ENCODE results near the gene ARL17B.
"Not testable (repeated sequence)": the region's sequence is repeated elsewhere in the genome, so short reads cannot be mapped to it uniquely, and the experiment has no call there.

ARL17B gene

DNA sequence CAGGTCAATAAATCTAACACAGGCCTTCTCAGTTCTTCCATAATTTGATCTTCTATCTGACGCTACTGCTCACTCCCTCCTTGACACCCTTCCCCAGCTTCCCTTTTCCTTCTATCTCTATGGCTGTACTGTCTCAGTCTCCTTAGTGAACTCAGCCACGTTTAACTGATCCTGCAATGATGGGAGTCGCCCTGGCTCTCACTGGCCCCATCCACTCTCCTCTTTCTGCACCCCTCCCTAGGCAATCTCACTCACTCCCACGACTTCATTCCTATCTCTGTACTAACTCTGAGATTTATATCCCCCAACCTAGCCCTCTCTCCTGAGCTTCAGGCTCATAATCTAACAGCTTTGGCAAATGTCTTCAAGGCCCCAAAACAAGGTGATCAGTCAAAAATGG lies 7.7 kb downstream of the ARL17B start:
- H3K4me3 ChIP-seq (replicated peaks; ENCODE audit: insufficient read depth, low read length); H3K27ac ChIP-seq (replicated peaks); DNase-seq (ENCODE audit: low read depth in 1 of 2, low spot score in 1 of 2); H3K27me3 ChIP-seq (ENCODE audit: insufficient read depth, poor library complexity, severe bottlenecking): not testable (repeated sequence)

DNA sequence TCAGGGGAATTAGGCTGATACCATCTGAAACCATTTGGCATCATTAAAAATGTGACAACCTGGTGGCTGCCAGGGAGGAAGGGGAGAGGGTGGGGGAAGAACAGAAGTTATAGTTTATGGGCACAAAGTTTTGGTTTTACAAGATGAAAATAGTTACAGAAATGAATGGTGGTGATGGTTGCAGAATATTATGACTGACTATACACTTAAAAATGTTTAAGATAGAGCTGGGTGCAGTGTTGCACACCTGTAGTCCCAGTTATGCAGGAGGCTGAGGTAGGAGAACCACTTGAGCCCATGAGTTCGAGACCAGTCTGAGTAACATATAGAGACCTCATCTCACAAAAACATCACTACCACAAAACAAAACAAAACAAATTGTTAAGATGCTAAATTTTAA lies 12.5 kb downstream of the ARL17B start:
- not testable (repeated sequence) for DNase-seq (ENCODE audit: low read depth in 1 of 2, low spot score in 1 of 2)

DNA sequence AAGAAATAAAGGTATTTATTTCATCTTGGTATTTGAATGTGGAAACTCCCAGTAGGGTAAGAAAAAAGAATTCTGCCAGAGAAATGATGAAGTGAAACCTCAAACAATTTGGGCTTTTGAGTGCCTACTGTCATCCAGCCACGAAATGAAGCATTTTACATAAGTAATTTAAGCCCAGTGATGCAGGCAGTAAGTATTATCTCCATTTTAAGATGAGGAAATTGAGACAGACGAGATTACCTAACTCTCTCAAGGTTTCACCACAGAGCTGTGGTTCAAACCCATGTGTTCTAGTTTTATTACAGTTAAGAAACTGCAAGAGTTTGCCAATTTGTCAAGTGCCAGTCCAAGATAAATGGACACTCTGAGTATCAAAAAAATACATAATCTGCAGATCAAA lies 13.2 kb downstream of the ARL17B start:
- not testable (repeated sequence) for H3K4me3 ChIP-seq (replicated peaks; ENCODE audit: insufficient read depth, low read length); H3K27me3 ChIP-seq (ENCODE audit: insufficient read depth, poor library complexity, severe bottlenecking); H3K27ac ChIP-seq (replicated peaks); DNase-seq (ENCODE audit: low read depth in 1 of 2, low spot score in 1 of 2)

More for the DNA sequence above, 12.5 kb downstream of the ARL17B start:
- H3K27ac ChIP-seq (replicated peaks); H3K4me3 ChIP-seq (replicated peaks; ENCODE audit: insufficient read depth, low read length); H3K27me3 ChIP-seq (ENCODE audit: insufficient read depth, poor library complexity, severe bottlenecking): not testable (repeated sequence)

DNA sequence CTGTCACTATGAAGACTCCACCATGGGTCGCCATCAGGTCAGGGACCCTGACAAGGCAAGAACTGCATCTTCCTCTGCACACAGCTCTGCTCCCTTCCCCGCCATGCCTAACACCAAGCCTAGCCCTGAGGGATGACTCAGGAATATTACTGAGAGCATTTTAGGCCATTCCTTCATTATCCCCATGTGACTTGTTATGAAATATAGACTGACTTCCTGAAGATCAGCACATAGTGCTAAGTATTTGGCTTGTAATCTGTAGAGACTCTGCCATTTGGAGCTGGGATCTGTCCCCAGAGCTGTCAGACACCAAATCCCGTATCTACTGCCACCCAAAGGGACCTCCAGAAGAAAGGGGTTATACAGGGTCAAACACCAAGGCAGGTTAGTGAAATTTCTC lies 19.4 kb downstream of the ARL17B start:
- not testable (repeated sequence) for H3K27ac ChIP-seq (replicated peaks); H3K27me3 ChIP-seq (ENCODE audit: insufficient read depth, poor library complexity, severe bottlenecking); H3K4me3 ChIP-seq (replicated peaks; ENCODE audit: insufficient read depth, low read length); DNase-seq (ENCODE audit: low read depth in 1 of 2, low spot score in 1 of 2)

DNA sequence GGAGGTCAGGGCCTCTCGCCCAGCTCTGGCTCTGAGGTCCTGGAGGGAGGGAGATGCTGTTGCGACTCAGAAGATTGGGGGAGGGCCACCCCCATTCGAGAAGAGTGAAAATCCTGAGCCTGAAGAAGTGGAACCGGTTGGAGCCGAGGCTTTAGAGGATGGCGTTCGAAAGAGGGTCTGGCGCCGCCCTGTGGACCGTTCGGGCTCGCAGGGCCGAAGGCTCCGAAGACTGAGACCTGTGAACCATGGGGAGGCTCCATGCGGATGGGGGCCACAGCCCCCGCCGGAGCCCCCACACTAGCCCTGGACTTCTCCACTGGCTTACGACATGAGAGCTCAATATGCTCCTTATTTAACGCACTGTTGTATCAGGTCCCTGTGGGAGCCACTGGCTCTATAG lies 20.3 kb downstream of the ARL17B start:
- H3K27ac ChIP-seq (replicated peaks); H3K4me3 ChIP-seq (replicated peaks; ENCODE audit: insufficient read depth, low read length); DNase-seq (ENCODE audit: low read depth in 1 of 2, low spot score in 1 of 2); H3K27me3 ChIP-seq (ENCODE audit: insufficient read depth, poor library complexity, severe bottlenecking): not testable (repeated sequence)

DNA sequence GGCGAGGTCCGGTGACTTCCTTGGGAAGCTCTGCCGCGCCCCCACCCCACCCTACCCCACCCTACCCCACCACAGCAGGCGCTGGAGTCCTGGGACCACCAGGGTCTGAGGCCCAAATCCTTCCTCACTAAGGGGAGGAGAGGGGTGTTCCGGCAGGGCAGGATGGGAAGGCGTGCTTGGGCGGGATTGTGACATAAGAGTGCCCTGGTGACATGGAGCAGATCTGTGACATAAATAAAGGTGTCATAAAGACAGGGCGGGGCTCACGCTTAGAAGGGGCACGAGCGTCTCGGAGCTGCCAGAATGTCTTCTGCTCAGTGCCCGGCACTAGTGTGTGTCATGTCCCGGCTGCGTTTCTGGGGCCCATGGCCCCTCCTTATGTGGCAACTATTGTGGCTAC lies 66.7 kb downstream of the ARL17B start, which contains the start of gene LRRC37A:
TSS of gene LRRC37A (plus strand) at position 301 of the 400 bp plus-strand sequence. CDS start at position 304, 3 bp downstream.
- not testable (repeated sequence) for H3K4me3 ChIP-seq (replicated peaks; ENCODE audit: insufficient read depth, low read length); DNase-seq (ENCODE audit: low read depth in 1 of 2, low spot score in 1 of 2); H3K27ac ChIP-seq (replicated peaks); H3K27me3 ChIP-seq (ENCODE audit: insufficient read depth, poor library complexity, severe bottlenecking)

DNA sequence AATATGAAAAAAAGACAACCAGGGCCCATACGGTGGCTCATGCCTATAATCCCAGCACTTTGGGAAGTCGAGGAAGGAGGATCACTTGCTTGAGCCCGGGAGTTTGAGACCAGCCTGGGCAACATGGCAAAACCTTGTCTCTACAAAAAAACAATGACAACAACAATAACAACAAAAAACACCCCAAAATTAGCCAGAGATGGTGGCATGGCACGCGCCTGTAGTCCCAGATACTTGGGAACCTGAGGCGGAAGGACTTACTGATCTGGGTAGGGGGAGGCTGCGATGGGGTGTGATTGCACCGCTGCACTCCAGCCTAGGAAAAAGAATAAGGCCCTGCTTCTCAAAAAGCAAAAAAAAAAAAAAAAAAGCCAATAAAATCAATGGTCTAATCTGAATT lies 69.9 kb downstream of the ARL17B start:
- peak overlapping the region; percentile 87 for H3K27ac ChIP-seq (replicated peaks)

DNA sequence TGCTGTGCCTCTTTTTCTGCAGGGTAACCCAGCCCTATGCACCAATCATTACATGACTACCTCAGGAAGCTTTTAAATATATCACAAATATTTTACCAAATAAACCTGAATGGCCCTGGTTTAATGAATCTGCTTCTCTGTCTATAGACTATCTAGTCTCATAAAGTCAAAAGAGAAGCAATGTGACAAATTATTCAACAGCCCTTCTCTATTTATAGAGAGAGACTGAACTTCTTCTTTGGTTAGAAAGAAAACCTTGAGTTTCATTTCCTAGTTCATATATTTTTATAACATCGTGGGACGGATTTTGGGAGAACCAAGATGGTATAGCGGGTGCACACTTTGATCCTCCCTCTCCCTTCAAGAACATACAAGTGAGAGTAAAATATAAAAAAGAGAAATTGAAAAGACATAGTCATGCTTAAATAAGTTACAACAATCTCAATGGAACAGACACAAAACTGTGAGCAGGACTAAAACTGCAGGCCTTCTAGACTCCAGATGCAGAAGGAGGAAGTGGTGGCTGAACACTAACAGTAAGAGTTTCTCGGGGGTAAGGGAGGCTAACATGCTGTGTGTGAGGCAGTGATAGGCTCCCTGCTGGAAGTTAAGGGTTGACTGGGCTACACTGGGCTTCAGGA lies 70.5 kb downstream of the ARL17B start:
- H3K4me3 ChIP-seq (replicated peaks; ENCODE audit: insufficient read depth, low read length); H3K27me3 ChIP-seq (ENCODE audit: insufficient read depth, poor library complexity, severe bottlenecking): not testable (repeated sequence)
- TF ChIP-seq, protein P1, sequence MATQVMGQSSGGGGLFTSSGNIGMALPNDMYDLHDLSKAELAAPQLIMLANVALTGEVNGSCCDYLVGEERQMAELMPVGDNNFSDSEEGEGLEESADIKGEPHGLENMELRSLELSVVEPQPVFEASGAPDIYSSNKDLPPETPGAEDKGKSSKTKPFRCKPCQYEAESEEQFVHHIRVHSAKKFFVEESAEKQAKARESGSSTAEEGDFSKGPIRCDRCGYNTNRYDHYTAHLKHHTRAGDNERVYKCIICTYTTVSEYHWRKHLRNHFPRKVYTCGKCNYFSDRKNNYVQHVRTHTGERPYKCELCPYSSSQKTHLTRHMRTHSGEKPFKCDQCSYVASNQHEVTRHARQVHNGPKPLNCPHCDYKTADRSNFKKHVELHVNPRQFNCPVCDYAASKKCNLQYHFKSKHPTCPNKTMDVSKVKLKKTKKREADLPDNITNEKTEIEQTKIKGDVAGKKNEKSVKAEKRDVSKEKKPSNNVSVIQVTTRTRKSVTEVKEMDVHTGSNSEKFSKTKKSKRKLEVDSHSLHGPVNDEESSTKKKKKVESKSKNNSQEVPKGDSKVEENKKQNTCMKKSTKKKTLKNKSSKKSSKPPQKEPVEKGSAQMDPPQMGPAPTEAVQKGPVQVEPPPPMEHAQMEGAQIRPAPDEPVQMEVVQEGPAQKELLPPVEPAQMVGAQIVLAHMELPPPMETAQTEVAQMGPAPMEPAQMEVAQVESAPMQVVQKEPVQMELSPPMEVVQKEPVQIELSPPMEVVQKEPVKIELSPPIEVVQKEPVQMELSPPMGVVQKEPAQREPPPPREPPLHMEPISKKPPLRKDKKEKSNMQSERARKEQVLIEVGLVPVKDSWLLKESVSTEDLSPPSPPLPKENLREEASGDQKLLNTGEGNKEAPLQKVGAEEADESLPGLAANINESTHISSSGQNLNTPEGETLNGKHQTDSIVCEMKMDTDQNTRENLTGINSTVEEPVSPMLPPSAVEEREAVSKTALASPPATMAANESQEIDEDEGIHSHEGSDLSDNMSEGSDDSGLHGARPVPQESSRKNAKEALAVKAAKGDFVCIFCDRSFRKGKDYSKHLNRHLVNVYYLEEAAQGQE (IDR thresholded peaks at IDR 0.05; ENCODE audit: insufficient replicate concordance, low read depth) = peak; percentile 37
- TF ChIP-seq POLR2AphosphoS5 (IDR thresholded peaks at IDR 0.05; ENCODE audit: low read depth) (peak; percentile 78), SPI1 (IDR thresholded peaks at IDR 0.05; ENCODE audit: borderline replicate concordance, low read depth) (peak; percentile 98)
- H3K27ac ChIP-seq (replicated peaks) = peak overlapping the region; percentile 87
- peak; percentile 85 to 95 for DNase-seq (ENCODE audit: low read depth in 1 of 2, low spot score in 1 of 2)

More for the DNA sequence above, 69.9 kb downstream of the ARL17B start:
- TF ChIP-seq, protein P1 (IDR thresholded peaks at IDR 0.05; ENCODE audit: insufficient replicate concordance, low read depth) = peak; percentile 3
- not testable (repeated sequence) for H3K27me3 ChIP-seq (ENCODE audit: insufficient read depth, poor library complexity, severe bottlenecking); H3K4me3 ChIP-seq (replicated peaks; ENCODE audit: insufficient read depth, low read length); DNase-seq (ENCODE audit: low read depth in 1 of 2, low spot score in 1 of 2)

DNA sequence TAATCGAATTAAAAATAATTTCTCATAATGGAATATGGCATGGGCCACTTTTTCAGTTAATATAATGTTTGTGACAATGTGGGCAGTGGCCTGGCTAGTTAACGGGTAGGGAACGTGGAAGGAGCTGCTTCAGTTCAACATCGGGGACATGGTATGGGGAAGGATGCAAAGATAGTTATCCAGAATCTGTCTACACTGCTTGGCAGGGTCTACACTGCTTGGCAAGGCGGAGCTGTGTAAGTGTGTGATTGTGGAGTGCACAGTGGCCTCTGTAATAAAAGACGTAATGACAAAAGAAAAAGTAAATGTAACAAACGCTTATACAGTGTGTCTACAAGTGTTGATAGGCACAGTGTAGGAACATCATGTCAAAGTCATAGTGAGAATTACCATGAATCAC lies 74.0 kb downstream of the ARL17B start:
- DNase-seq (ENCODE audit: low read depth in 1 of 2, low spot score in 1 of 2) = peak in 1 of 2 experiments; percentile 2
- not testable (repeated sequence) for H3K27ac ChIP-seq (replicated peaks); H3K4me3 ChIP-seq (replicated peaks; ENCODE audit: insufficient read depth, low read length); H3K27me3 ChIP-seq (ENCODE audit: insufficient read depth, poor library complexity, severe bottlenecking)
